ENCODE data around the gene HAGHL.

The HAGHL gene, protein sequence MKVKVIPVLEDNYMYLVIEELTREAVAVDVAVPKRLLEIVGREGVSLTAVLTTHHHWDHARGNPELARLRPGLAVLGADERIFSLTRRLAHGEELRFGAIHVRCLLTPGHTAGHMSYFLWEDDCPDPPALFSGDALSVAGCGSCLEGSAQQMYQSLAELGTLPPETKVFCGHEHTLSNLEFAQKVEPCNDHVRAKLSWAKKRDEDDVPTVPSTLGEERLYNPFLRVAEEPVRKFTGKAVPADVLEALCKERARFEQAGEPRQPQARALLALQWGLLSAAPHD

GRCh38 chr16:726438-727290, at the start of gene HAGHL, which contains the start of gene CCDC78:
Gene HAGHL (plus strand): TSS chr16:727106. CDS start chr16:727510, 404 bp downstream.
Gene CCDC78 (minus strand): TSS chr16:726443. CDS start chr16:726367, 76 bp downstream.
- peak in 5 of 6 experiments; percentile 33 to 57 (median 53) for DNase-seq

GRCh38 chr16:677316-678190, 49.4 kb upstream of the HAGHL start:
- no peak for DNase-seq

GRCh38 chr16:678209-678857, 48.6 kb upstream of the HAGHL start:
- no peak for DNase-seq

GRCh38 chr16:678858-679813, 47.8 kb upstream of the HAGHL start:
- peak in 3 of 6 experiments; percentile 41 to 80 (median 62) for DNase-seq

DNA sequence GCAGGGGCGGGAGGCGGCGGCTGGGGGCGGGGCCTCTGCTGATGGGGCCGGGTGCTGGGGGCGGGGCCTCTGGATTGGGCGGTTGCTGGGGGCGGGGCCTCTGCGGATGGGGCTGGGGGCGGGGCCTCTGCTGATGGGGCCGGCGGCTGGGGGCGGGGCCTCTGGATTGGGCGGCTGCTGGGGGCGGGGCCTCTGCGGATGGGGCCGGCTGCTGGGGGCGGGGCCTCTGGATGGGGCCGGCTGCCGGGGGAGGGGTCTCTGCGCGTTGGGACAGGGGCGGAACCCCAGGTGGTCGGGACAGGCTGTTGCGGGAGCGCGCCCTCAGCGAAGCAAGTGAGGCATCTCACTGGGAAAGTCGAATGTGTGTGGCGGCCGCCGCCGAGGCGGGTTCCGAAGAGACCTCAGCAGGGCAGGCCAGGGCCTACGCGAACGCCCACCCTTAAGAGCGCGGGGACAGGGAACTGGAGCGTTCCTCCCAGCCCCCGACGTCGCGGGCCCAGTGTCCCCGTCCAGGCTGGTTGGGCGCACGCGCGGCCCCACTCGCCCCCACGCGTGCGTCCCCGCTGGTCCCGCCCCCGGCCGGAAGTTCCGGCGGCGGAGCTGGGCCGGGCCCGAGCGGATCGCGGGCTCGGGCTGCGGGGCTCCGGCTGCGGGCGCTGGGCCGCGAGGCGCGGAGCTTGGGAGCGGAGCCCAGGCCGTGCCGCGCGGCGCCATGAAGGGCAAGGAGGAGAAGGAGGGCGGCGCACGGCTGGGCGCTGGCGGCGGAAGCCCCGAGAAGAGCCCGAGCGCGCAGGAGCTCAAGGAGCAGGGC, 46.9 kb upstream of the HAGHL start, which contains the start of gene STUB1:
Gene STUB1 (plus strand): TSS at position 597 of the 811 bp plus-strand sequence. CDS start 116 bp downstream, at position 713.
- peak; percentile 75 to 96 (median 91) for DNase-seq

DNA sequence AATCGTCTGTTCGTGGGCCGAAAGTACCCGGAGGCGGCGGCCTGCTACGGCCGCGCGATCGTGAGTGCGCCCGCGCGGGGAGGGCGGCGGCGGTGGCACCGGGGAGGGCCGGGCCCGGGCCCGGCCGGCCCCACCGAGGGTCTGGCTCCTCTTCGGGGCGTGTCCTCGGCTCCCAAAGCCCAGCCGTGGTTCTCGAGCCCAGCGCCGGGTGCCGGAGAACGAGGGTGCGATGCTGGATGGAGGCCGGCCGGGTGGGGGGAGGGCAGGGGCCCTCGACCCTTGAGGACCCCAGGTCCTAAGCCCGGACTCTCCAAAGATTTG, 46.3 kb upstream of the HAGHL start:
- DNase-seq, result no peak

GRCh38 chr16:680967-681745, 45.8 kb upstream of the HAGHL start:
- DNase-seq, result no peak

DNA sequence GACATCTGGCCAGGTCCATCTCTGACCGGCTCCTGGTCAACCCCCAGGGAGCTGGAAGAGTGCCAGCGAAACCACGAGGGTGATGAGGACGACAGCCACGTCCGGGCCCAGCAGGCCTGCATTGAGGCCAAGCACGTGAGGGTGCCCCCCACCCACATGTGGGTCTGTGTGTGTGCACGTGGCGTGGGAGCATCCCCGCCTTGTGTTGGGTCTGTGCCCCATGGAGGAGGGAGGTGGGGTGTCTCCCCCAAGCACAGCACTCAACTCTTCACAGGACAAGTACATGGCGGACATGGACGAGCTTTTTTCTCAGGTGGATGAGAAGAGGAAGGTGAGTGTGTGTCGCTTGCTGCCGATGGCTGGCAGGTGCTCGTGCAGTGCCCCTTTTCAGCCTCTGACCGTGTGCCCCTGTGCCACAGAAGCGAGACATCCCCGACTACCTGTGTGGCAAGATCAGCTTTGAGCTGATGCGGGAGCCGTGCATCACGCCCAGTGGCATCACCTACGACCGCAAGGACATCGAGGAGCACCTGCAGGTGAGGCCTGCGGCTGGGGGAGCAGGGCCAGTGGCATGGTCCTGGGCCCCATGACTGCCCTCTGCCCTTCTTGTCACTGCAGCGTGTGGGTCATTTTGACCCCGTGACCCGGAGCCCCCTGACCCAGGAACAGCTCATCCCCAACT, 45.0 kb upstream of the HAGHL start:
- no peak for DNase-seq

GRCh38 chr16:682493-683395, 44.2 kb upstream of the HAGHL start:
- no peak for DNase-seq

GRCh38 chr16:683396-684070, 43.4 kb upstream of the HAGHL start:
- DNase-seq, result no peak

GRCh38 chr16:684071-684794, 42.7 kb upstream of the HAGHL start, which contains the start of gene JMJD8:
Gene JMJD8 (minus strand): TSS chr16:684334. CDS start chr16:684319, 15 bp downstream.
- peak; percentile 85 to 95 (median 89) for DNase-seq

DNA sequence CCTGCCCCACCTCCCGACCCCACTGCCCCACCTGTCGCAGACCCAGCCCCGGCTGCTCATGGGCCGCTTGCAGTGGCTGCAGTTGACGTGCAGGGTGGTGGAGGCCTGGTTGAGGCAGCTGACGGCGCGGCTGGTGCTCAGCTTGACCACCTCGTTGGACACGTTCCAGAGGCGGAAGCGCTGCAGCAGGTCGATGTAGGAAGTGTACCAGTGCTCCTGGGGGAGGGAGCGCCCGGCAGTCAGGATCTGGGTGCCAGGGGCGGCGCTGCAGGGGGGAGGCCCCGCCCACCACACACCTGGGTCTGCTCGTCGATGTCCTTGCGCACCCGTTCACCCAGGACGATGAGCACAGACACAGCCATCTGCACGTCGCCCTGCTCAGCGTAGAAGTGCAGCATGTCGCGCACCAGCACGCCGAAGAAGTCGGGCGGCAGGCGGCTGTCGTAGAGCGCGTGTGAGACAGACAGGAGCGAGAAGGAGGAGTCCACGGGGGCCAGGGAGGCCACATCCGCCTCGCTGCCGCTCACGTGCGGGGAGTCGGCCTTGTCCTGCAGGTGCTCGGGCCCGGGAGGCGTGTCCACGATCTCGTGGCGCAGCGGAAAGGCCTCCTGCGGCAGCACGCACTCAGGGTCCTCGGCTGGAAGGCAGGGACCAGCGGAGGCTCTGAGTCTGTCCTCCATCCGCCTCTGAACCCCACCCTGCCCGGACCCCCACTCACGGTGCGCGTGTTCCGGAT, 41.8 kb upstream of the HAGHL start:
- DNase-seq, result no peak

DNA sequence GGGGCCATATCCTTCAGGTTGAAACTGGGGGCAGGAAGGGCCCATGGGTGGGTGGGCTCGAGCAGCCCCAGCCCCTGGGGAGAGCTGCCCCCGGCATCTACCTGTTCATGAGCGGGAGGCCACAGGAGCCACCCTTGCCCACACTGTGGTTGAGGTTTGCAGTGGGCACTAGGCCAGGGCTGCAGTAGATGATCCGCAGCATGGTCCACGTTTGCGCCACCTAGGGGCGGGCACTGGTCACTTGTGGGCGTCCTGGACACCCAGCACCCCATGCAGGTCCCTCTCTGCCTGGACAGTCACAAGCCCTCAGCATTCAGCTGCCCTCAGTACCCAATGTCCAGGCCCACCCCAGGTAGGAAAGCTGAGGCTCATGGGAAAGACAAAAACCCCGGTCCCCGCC, 40.9 kb upstream of the HAGHL start:
- DNase-seq, result no peak

- DNase-seq, result no peak
Measured at GRCh38 chr16:686459-687260, 40.2 kb upstream of the HAGHL start.

GRCh38 chr16:687499-687898, 39.4 kb upstream of the HAGHL start:
- DNase-seq, result no peak
